Ureter (tissue), 1 donor: ENCODE results near the gene PFKM. TPM values are rescaled to one million over a fixed set of nuclear protein-coding genes. Genes with fewer than 3 reads are reported as not detected.
"Not testable (repeated sequence)": the region's sequence is repeated elsewhere in the genome, so short reads cannot be mapped to it uniquely, and the experiment has no call there.

Experiments
- DNase-seq: peaks from one replicate; pipeline ENCODE4 v3.0.0-alpha.2; 2020; ENCODE audit warnings: low spot score
- total RNA-seq: library from RNA; stranded (reverse); gene quantifications from one replicate; pipeline ENCODE4 v1.2.4, GENCODE V29; 2023
- donor health status: DM: yes; HTN: yes; CAD: no.

PFKM gene
- total RNA-seq, 1 donor from 2014 or later = 55.1 TPM

DNA sequence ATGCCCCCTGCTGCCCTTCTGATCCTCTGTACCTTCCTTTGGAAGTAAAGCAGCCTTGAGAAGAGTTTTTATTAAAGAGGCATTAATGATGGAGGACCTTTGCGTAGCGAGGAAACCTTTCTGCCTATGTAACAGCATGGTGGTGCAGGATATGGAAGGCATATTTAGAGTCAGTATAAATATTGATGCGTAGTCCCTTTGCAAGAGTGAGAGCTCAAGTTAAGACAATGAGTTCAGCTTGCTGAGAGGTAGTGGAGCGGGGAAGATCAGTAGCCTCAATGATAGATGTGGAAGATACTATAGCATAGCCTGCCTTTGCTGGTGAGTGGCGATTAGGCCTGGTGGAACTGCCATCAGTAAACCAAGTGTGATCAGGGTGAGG, 7.9 kb upstream of the PFKM start:
- DNase-seq = not testable (repeated sequence)

DNA sequence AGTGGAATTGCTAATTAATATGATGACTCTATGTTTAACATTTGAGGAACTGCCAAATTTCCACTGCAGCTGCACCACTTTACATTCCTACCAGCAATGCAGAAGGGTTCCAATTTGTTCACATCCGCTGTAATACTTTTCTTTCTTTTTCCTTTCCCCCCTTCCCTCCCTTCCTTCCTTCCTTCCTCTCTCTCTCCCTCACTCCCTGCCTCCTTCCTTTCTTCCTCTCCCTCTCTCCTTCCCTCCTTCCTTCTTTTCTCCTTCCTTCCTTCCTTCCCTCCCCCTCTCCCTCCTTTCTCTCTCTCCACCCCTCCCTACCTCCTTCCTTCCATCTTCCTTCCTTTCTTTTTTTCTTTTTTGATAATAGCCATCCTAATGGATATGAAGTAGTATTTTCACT, 3.2 kb upstream of the PFKM start:
- DNase-seq = no peak

GRCh38 chr12:48118284-48118871, 786 bp upstream of the PFKM start:
- no peak for DNase-seq

DNA sequence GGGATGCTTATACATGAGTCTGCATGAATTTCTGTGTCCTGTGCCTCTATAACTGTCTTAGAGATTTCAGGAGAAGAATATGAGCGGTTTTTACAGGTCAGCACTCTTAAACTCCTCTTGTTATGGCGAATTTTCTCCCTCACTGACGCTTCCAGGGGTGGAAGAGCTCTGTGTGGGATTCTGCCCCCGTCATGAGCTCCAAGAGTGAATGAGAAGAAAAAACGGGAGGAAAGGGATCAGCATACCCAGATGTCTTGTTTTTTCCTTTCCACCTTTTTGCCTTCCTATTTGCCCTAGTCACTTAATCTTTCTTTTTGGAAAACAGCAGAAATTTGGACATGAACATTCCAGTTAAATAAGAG, 651 bp downstream of the PFKM start:
- DNase-seq = no peak

- no peak for DNase-seq
These were observed 2.4 kb downstream of the PFKM start for GRCh38 chr12:48121522-48121921.

DNA sequence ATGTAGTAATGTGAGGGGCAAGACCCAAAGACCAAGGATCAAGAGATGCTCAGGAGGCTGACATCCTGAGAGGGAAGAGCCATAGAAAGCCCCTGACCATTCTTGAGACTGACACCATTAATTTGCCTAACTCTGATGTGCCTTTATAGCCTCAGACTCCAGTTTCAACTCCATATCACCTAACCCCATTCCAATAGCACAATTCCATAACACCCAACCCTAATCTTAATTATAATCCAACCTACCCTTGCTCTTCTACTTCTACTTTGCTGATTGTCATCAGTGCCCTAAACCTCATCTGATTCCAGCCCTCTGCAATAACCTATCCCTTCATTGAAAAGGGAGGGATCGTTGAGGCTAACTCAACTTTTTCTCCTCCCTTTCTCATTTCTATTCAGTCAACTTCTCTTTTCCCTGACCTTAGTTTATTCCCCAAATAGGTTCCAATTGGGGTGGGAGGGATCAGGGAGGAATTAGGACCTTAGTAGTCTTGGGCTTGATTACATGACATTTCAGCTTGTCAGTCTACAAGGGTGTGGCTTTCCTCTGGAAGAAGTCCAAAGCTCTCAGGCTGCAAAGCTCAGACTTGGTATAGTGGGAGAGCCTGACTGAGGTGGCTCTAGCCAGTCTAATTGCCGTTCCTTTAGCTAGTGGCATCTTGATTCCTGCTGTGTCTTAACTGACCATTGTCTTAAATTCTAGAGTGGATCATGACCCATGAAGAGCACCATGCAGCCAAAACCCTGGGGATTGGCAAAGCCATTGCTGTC, 3.1 kb downstream of the PFKM start:
- no peak for DNase-seq

- DNase-seq = no peak
These were observed 4.0 kb downstream of the PFKM start for GRCh38 chr12:48123169-48123568.

GRCh38 chr12:48125542-48125941, 6.4 kb downstream of the PFKM start:
- DNase-seq = not testable (repeated sequence)

GRCh38 chr12:48125985-48126384, 6.8 kb downstream of the PFKM start:
- DNase-seq = no peak

DNA sequence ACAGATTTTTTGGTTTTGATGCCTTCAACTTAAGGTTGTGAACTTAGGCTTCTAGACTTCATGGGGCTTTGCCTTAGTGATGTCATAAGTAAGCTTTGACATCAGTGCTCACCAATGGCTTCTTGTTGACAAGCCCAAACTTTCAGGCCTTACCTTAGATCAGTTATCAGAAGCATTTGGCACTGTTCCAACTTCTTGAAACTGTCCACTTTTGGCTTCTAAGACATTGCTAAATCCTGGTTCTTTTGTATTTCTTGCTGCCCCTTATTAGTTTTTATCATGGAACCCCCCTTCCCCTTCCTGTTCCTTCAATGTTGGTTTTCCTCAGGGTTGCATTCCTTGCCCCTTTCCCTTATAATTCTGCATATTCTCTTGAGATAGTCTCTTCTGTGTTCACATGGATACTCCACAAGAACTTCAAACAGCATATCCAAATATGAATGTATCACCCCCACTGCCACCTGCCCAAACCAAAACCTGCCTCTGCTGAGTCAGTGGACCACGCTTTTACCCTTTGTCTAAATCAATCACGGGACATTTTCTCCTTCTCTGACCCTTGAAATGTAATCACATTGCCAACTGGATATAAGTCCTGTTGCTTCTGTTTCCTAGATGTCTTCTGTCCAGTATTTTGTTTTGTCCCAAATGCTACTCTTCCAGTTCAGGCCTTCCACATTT, 7.9 kb downstream of the PFKM start:
- no peak for DNase-seq

GRCh38 chr12:48128800-48129199, 9.6 kb downstream of the PFKM start:
- no peak for DNase-seq

DNA sequence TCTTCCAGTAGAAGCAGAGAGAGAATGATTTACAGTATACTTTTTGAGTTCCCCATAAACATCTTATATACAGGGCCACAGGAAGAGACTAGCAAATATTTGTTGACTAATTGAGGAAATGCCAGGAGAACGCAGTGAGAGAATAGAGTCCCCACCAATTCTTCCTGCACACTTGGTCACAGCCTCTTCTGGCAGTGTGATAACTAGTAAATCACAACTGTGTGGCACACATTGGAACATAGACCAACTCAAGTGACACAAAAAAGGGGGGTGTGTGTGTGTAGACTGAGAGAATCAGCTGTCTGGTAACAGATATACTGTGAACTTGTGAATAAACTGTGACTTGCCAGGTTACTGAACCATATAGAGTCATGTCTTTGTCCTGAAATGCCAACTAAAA, 10.2 kb downstream of the PFKM start:
- DNase-seq = no peak

GRCh38 chr12:48131517-48131916, 12.4 kb downstream of the PFKM start:
- no peak for DNase-seq

DNA sequence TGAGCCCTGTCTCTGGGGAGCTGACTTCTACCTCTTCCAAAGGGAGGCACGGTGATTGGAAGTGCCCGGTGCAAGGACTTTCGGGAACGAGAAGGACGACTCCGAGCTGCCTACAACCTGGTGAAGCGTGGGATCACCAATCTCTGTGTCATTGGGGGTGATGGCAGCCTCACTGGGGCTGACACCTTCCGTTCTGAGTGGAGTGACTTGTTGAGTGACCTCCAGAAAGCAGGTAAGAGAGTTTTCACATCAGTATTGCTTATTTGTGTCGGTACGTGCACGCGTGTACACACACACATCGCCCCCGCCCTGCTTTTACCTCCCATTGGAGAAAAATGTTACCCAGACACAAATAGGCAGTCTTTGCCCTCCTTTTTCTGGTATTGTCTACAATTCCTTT, 13.7 kb downstream of the PFKM start:
- DNase-seq = no peak

- DNase-seq = no peak
These were observed 15.9 kb downstream of the PFKM start for GRCh38 chr12:48135027-48135426.

GRCh38 chr12:48142818-48143674, 23.9 kb downstream of the PFKM start:
- DNase-seq = no peak

DNA sequence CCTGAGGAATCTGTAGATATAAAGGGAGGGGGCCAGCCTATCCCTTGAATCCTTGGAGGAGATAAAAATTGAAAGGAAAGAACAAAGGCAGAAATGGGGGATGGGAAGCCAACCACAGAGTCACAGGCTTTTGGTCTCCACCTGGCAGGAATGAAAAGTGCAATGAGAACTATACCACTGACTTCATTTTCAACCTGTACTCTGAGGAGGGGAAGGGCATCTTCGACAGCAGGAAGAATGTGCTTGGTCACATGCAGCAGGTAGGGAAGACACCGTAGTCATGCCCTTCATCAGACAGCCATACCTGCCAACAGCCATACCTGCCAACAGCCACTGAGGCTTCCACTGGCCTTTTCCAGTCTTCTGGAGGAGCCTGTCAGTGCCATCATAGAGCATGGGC, 24.7 kb downstream of the PFKM start:
- DNase-seq = no peak

- no peak for DNase-seq
These were observed 26.8 kb downstream of the PFKM start for GRCh38 chr12:48145981-48146380.

- DNase-seq = no peak
These were observed 32.1 kb downstream of the PFKM start for GRCh38 chr12:48151103-48151771.

GRCh38 chr12:48155786-48156185, 36.6 kb downstream of the PFKM start:
- DNase-seq = not testable (repeated sequence)

- DNase-seq = no peak
These were observed 37.5 kb downstream of the PFKM start for GRCh38 chr12:48156652-48157017.
